ENCODE results near the gene AOPEP. TPM values are rescaled to one million over a fixed set of nuclear protein-coding genes. Genes with fewer than 3 reads are reported as not detected.

Gene AOPEP
- total and polyA plus RNA-seq, 2 of the 13 experiments (the other 11 are each of a cell fraction or from before 2014, with no cell fraction given): 22.2 to 41.6 TPM

DNA sequence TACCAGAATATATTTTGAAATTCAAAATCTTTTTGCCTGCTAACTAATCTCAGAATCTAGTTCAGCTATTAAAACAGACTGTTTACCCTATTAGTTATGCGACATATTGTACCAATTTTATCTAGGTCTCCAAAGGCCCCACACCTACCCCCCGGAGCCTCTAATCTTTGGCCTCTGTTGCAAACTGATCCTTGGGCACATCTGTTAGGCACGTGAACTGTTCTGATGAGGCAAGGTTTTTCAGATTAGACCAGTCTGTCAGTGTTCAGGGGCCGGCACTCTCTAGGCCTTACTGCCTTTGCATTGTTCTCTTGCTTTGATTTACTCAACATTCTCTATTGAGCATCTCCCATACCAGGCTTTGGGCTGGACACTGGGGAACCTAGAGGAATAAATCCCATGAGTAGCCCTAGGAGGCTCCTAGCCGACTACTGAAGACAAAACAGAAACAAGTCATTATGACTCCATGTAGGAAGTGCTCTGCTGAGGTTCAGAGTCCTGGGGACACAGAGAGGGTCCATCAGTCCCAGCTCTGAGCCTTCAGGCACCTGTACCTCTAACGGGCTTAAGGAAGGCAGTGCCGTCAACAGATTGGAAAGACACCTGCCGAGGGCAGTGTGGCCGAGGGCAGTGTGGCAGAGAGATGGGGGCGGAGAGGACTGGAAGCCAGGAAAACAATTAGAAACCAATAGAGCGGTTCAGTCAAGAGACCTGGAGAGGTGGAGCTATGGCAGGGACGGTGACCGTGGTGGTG, 245.1 kb downstream of the AOPEP start (continued):
- TF ChIP-seq ZNF563 (CRISPR knock-in tag; IDR thresholded peaks at IDR 0.05) (0 out of 2 replicates have a peak, but pooled peaks have one; percentile 46), ZNF614 (CRISPR knock-in tag; IDR thresholded peaks at IDR 0.05; ENCODE audit: borderline replicate concordance) (peak; percentile 69; the same call in 1 of the 2 replicates), LCORL (IDR thresholded peaks at IDR 0.05) (no peak), LCORL (CRISPR knock-in tag; IDR thresholded peaks at IDR 0.05) (peak; percentile 58), NR2F6 (IDR thresholded peaks at IDR 0.05) (peak; percentile 68), NR2F6 (CRISPR knock-in tag; IDR thresholded peaks at IDR 0.05) (peak; percentile 83), SAP130 (CRISPR knock-in tag; IDR thresholded peaks at IDR 0.05; ENCODE audit: low read depth) (peak; percentile 82), KAT8 (CRISPR knock-in tag; IDR thresholded peaks at IDR 0.05) (peak; percentile 70; the same call in 1 of the 2 replicates), ZFYVE20 (CRISPR knock-in tag; IDR thresholded peaks at IDR 0.05; ENCODE audit: borderline replicate concordance, low read depth) (no peak), ZKSCAN8 (CRISPR knock-in tag; IDR thresholded peaks at IDR 0.05; ENCODE audit: borderline replicate concordance) (peak; percentile 80; the same call in 1 of the 2 replicates), ZNF644 (CRISPR knock-in tag; IDR thresholded peaks at IDR 0.05; ENCODE audit: low read depth) (peak; percentile 65), ZNF781 (CRISPR knock-in tag; IDR thresholded peaks at IDR 0.05; ENCODE audit: borderline replicate concordance, not compliant biosample characterization) (peak; percentile 29), HDAC1 (CRISPR knock-in tag; IDR thresholded peaks at IDR 0.05) (peak; percentile 79), ZSCAN29 (CRISPR knock-in tag; conservative IDR thresholded peaks at IDR 0.05) (no peak), NR2F2 (IDR thresholded peaks at IDR 0.05; ENCODE audit: borderline replicate concordance, low read depth) (peak; percentile 60; the same call in 1 of the 2 replicates), FOXP1 (IDR thresholded peaks at IDR 0.05) (no peak), FOXP1 (CRISPR knock-in tag; IDR thresholded peaks at IDR 0.05) (peak; percentile 66), CEBPG (CRISPR knock-in tag; IDR thresholded peaks at IDR 0.05) (peak; percentile 90), NCOA1 (CRISPR knock-in tag; IDR thresholded peaks at IDR 0.05) (peak; percentile 54; the same call in 1 of the 2 replicates)
- TF ChIP-seq, protein P1, sequence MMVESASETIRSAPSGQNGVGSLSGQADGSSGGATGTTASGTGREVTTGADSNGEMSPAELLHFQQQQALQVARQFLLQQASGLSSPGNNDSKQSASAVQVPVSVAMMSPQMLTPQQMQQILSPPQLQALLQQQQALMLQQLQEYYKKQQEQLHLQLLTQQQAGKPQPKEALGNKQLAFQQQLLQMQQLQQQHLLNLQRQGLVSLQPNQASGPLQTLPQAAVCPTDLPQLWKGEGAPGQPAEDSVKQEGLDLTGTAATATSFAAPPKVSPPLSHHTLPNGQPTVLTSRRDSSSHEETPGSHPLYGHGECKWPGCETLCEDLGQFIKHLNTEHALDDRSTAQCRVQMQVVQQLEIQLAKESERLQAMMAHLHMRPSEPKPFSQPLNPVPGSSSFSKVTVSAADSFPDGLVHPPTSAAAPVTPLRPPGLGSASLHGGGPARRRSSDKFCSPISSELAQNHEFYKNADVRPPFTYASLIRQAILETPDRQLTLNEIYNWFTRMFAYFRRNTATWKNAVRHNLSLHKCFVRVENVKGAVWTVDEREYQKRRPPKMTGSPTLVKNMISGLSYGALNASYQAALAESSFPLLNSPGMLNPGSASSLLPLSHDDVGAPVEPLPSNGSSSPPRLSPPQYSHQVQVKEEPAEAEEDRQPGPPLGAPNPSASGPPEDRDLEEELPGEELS (CRISPR knock-in tag; IDR thresholded peaks at IDR 0.05): peak; percentile 68
- TF ChIP-seq, protein P2, sequence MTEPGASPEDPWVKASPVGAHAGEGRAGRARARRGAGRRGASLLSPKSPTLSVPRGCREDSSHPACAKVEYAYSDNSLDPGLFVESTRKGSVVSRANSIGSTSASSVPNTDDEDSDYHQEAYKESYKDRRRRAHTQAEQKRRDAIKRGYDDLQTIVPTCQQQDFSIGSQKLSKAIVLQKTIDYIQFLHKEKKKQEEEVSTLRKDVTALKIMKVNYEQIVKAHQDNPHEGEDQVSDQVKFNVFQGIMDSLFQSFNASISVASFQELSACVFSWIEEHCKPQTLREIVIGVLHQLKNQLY (CRISPR knock-in tag; IDR thresholded peaks at IDR 0.05): peak; percentile 99
- TF ChIP-seq, protein P3, sequence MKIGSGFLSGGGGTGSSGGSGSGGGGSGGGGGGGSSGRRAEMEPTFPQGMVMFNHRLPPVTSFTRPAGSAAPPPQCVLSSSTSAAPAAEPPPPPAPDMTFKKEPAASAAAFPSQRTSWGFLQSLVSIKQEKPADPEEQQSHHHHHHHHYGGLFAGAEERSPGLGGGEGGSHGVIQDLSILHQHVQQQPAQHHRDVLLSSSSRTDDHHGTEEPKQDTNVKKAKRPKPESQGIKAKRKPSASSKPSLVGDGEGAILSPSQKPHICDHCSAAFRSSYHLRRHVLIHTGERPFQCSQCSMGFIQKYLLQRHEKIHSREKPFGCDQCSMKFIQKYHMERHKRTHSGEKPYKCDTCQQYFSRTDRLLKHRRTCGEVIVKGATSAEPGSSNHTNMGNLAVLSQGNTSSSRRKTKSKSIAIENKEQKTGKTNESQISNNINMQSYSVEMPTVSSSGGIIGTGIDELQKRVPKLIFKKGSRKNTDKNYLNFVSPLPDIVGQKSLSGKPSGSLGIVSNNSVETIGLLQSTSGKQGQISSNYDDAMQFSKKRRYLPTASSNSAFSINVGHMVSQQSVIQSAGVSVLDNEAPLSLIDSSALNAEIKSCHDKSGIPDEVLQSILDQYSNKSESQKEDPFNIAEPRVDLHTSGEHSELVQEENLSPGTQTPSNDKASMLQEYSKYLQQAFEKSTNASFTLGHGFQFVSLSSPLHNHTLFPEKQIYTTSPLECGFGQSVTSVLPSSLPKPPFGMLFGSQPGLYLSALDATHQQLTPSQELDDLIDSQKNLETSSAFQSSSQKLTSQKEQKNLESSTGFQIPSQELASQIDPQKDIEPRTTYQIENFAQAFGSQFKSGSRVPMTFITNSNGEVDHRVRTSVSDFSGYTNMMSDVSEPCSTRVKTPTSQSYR (CRISPR knock-in tag; IDR thresholded peaks at IDR 0.05; ENCODE audit: borderline replicate concordance): peak; percentile 84; the same call in 1 of the 2 replicates
- TF ChIP-seq, protein P4, sequence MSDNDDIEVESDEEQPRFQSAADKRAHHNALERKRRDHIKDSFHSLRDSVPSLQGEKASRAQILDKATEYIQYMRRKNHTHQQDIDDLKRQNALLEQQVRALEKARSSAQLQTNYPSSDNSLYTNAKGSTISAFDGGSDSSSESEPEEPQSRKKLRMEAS (IDR thresholded peaks at IDR 0.05): peak; percentile 71
